Hepatic stellate cell (primary cell): Measurements from ENCODE around the gene EYA3.

Experiments
- DNase-seq: peaks from one replicate; pipeline ENCODE4 v3.0.0; 2011; ENCODE audit warnings: low spot score

Gene EYA3

GRCh38 chr1:28112388-28113241 is 24.2 kb upstream of the EYA3 start:
- peak; percentile 60 for DNase-seq

DNA sequence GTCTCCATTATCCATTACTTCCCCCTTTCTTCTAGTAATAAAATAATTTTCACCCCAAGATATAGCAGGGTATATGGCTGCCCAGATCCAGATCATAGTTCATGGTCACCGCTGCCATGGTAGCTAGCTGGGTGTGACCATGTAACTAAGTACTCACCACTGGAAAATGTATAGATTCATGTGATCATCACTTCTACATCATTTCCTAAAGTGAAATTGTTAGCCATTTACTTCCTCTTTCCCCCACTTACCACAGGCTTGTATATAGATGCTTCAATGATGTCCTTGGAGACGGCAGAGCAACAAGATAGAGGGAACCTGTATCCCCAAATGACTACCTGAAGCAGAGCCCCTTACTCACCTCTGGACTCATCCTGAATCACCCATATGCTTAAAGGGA is 22.7 kb upstream of the EYA3 start:
- DNase-seq, result no peak

DNA sequence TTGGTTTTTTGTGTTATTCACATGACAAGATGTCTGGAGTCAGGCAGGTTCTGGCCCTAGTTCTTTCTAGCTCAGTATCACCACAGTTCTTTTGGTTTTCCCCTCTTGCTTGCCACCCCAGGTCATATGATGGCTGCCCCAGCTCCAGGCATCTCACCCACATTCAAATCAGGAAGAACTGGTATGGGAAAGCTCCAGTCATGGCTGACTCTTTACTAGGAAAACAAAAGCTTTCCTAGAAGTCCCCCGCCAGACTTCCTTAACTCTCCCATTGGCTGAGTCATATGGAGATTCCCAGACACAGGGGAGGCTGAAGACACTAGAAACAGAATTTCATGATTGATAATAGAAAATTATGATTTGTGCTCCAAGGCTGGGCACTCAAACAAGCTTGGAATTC is 22.1 kb upstream of the EYA3 start:
- peak; percentile 28 for DNase-seq

- no peak for DNase-seq
Observed at GRCh38 chr1:28109639-28110038, 21.2 kb upstream of the EYA3 start.

GRCh38 chr1:28108001-28108400 is 19.6 kb upstream of the EYA3 start:
- DNase-seq, result no peak

DNA sequence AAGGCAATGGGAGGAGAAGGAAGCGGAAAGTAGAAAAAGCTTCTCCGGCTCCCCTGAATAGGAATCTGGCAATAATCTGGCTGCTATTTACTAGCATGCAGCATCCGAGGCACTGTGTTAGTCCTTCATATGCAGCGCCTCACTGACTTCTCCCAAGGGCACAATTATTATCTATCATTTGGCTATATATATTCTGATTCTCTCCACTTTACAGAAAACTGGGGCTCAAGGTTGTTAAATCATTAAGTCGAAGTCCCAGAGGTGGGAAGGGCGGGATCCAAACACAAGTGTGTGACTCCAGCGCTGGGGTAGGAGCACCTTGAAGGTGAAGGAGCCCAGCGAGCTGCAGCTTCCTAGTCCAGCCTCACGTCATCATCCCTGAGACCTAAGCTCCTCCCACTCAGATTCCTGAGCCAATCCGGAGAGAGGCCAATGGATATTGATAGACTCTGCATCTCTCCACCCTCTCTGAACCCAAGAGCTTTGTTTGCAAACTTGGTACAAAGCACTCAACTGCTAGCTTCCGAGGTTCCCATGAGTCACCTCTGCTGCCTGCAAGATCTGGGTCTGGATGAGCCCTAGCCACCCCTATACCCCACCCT is 16.6 kb upstream of the EYA3 start:
- peak; percentile 34 for DNase-seq

- no peak for DNase-seq
Observed at GRCh38 chr1:28102189-28102588, 13.8 kb upstream of the EYA3 start.

- DNase-seq, result peak; percentile 25
Observed at GRCh38 chr1:28099050-28099769, 10.8 kb upstream of the EYA3 start.

- DNase-seq, result no peak
Observed at GRCh38 chr1:28097100-28097472, 8.7 kb upstream of the EYA3 start.

GRCh38 chr1:28096210-28097099 is 8.0 kb upstream of the EYA3 start:
- no peak for DNase-seq

DNA sequence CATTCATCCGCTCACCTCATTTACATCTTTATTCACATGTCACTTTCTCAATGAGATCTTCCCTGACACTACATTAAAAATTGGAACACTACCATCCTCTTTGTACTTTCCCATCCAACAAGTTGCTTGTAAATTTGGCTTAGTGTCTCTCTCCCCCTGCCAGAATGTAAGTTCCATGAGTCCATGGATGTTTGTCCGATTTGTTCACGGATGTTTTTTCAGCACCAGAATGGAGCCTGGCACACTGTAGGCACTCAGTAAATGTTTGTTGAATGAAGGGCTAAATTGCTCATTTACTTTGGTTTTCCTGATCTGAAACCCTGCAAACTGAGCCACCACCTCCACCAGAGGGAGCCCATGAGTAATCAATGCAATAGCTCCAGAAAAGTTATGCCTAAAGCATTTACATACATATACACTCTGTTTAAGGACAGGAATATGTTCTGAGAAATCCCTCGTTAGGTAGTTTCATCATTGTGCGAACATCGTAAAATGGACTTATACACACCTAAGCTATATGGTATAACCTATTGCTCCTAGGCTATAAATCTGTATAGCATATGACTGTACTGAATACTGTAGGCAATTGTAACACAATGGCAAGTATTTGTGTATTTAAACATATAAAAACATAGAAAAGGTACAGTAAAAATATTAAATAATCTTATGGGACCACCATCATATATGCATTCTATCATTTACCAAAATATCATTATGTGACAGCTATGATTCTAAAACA is 2.8 kb upstream of the EYA3 start:
- DNase-seq, result peak; percentile 64

- DNase-seq, result no peak
Observed at GRCh38 chr1:28087614-28088167, 719 bp downstream of the EYA3 start.

DNA sequence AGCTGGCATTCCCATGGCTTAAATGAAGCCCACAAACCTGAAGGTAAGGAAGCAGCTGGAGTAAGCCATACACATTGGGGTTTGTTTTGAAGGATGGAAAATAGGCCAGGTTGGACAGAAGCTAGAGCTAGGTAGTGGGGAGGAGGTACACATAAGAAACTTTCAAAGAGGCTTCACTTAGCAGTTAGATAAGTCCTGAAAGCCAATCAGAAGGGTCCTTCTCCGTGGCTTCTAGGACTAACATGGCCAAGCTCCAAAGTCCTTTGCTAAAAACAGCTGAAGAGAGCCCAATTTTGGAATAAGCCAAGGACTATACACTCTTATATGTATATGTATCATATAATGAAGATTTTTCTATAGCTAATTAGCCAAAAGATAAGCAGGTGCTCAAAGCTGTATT is 1.8 kb downstream of the EYA3 start:
- DNase-seq, result no peak

- DNase-seq, result no peak
Observed at GRCh38 chr1:28085129-28085528, 3.3 kb downstream of the EYA3 start.

- no peak for DNase-seq
Observed at GRCh38 chr1:28083876-28084275, 4.5 kb downstream of the EYA3 start.

DNA sequence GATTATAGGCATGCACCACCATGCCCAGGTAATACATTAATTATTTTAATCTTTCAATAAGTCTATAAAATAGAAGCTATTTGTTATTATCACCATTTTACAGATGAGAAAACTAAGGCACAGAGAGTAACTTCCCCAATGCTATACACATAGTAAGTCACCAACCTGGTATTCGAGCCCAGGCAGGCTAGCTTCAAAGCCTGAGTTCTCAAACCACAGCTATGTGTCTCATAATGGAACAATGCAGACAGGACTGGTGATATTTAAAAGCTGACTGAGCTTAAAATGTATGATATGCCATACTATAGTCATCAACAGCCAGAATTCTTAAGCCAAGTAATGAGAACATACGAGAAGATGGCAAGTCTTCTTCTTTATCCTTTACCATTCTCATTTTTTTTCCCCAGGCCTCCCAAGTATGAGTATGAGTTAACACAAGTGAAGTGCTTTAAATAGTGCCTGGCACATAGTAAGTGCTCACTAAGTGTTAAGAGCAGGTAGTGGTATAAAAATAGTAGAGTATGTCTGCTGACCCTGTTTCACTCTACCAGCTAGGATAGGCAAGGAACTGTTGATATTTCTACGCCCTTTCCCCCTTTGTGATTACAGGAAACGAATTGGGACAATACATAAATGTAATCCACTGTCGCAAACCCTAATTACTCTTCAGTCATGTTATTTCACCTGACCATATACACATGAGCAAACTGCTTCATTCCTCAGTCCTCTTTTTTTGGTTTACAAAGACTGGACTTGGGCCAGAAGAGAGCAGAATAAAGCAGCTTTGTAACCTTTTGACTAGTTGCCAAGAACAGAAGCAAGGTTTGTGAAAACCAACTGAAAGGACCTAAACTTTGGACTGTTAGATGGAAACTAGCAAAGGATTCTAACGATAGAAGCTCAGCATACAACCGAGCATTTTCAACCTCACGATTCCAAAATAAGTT is 9.5 kb downstream of the EYA3 start:
- no peak for DNase-seq

- no peak for DNase-seq
Observed at GRCh38 chr1:28078262-28078661, 10.1 kb downstream of the EYA3 start.

DNA sequence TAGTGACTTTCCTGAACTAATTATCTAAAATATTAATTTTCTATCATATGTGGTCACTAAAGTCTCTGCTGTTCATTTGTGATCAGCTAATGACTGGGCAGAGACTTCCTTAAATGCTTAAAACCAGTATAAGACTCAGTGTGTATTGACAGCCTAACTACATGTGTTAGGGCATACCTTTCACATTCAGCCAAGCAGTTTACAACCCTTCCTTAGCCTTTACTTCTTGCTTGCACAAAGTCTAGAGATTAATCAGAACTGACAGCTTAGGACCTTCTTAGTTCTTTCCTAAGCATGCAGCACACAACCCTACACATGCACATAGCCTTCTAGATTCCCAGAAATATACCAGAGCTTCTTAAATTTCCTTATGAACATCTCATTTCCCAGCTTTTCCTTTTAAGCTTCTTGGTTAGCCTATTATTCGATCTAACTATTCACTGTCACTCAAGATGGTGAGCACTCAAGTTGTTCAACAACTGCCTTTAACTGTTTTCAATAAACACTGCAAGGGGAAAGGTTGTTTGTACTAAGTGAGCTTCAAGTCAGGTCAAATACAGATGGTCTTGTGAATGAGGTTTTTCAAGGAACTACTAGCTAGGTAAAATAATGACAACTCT is 13.4 kb downstream of the EYA3 start:
- no peak for DNase-seq

- no peak for DNase-seq
Observed at GRCh38 chr1:28073867-28074266, 14.5 kb downstream of the EYA3 start.
